Erythroblast (primary cell): ENCODE results near the gene NUP43.
"Not testable (repeated sequence)": the region's sequence is repeated elsewhere in the genome, so short reads cannot be mapped to it uniquely, and the experiment has no call there.

Experiments used
- GATA1 ChIP-seq: IDR thresholded peaks from 2 replicates; pipeline ENCODE4 v1.6.1; 2011; ENCODE audit warnings: low read depth, mild to moderate bottlenecking, control low read depth, low read length, moderate library complexity
- POLR2A ChIP-seq: IDR thresholded peaks from 2 replicates; pipeline ENCODE4 v1.6.1; 2011; ENCODE audit warnings: mild to moderate bottlenecking, low read length

DNA sequence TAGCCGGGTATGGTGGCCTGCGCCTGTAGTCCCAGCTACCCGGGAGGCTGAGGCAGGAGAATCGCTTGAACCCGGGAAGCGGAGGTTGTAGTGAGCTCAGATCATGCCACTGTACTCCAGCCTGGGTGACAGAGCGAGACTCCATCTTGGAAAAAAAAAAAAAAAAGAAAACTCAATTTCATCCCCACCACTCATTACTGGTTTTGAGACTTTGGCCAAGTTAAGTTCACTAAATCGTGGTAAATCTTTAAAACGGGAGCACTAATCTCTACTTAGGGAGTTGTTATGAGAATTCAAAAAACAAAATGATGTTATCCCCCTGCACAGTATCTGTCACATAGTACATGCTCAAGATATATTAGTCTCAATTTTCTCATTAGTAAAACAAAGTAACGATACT lies 1.1 kb downstream of the NUP43 start:
- TF ChIP-seq POLR2A, GATA1: not testable (repeated sequence)
